C1 segment of cervical spinal cord (tissue), 14 donors: ENCODE measurements around the gene TRAIP.

Experiments
- DNase-seq, 14 donors: peaks; one replicate each; lab custom pipeline; 2025; lab: John Stamatoyannopoulos, UW

Gene TRAIP

GRCh38 chr3:49876567-49876966 lies 20.2 kb upstream of the TRAIP start:
- no peak for DNase-seq

GRCh38 chr3:49873623-49874022 lies 17.3 kb upstream of the TRAIP start:
- DNase-seq, result no peak

- DNase-seq, result peak in 2 of 14 donors; percentile 31 to 34
Observed at GRCh38 chr3:49872801-49873281, 16.5 kb upstream of the TRAIP start.

GRCh38 chr3:49871531-49872153 lies 15.3 kb upstream of the TRAIP start:
- DNase-seq, result no peak

- no peak for DNase-seq
Observed at GRCh38 chr3:49869525-49870126, 13.3 kb upstream of the TRAIP start, which contains the start of gene CAMKV. Gene CAMKV, minus strand, starts transcription at chr3:49869906. Its CDS starts 7,518 bp downstream, at chr3:49862388.

GRCh38 chr3:49868862-49869466 lies 12.6 kb upstream of the TRAIP start:
- DNase-seq, result no peak

- no peak for DNase-seq
Observed at GRCh38 chr3:49867871-49868321, 11.5 kb upstream of the TRAIP start.

GRCh38 chr3:49867400-49867799 lies 11.0 kb upstream of the TRAIP start:
- no peak for DNase-seq

GRCh38 chr3:49865198-49865784 lies 8.9 kb upstream of the TRAIP start:
- DNase-seq, result no peak

- DNase-seq, result no peak
Observed at GRCh38 chr3:49864505-49864904, 8.1 kb upstream of the TRAIP start.

GRCh38 chr3:49859576-49860305 lies 3.4 kb upstream of the TRAIP start:
- DNase-seq, result no peak

GRCh38 chr3:49855662-49856061 lies 702 bp downstream of the TRAIP start:
- no peak for DNase-seq

GRCh38 chr3:49845694-49846093 lies 10.7 kb downstream of the TRAIP start:
- DNase-seq, result no peak

GRCh38 chr3:49844464-49845183 lies 11.7 kb downstream of the TRAIP start:
- DNase-seq, result no peak

- DNase-seq, result no peak
Observed at GRCh38 chr3:49842843-49843517, 13.4 kb downstream of the TRAIP start.

GRCh38 chr3:49841806-49842205 lies 14.6 kb downstream of the TRAIP start:
- DNase-seq, result no peak

GRCh38 chr3:49841126-49841696 lies 15.2 kb downstream of the TRAIP start:
- DNase-seq, result no peak

GRCh38 chr3:49840388-49840787 lies 16.0 kb downstream of the TRAIP start:
- no peak for DNase-seq

- DNase-seq, result peak in 13 of 14 donors; percentile 18 to 67 (median 45)
Observed at GRCh38 chr3:49839193-49839809, 17.1 kb downstream of the TRAIP start.

GRCh38 chr3:49831341-49831740 lies 25.0 kb downstream of the TRAIP start:
- DNase-seq, result no peak
